HG02943 (cell line): ENCODE measurements around the gene GNB1.

Source experiments
- ATAC-seq: cut with Tn5 transposase; IDR thresholded peaks from one replicate; pipeline ENCODE4 v1.9.1; 2021; ENCODE audit warnings: mild to moderate bottlenecking, low read depth, moderate library complexity; ENCODE audit not compliant: unreplicated experiment

GNB1 gene

GRCh38 chr1:1768249-1768992 lies 122.5 kb downstream of the GNB1 start:
- ATAC-seq: no peak

GRCh38 chr1:1764876-1765470 lies 125.9 kb downstream of the GNB1 start:
- no peak for ATAC-seq

GRCh38 chr1:1763657-1764621 lies 126.9 kb downstream of the GNB1 start:
- no peak for ATAC-seq

GRCh38 chr1:1761504-1762376 lies 129.1 kb downstream of the GNB1 start:
- no peak for ATAC-seq

- no peak for ATAC-seq
Measured at GRCh38 chr1:1760715-1761114, 130.2 kb downstream of the GNB1 start.

- ATAC-seq: no peak
Measured at GRCh38 chr1:1760345-1760650, 130.6 kb downstream of the GNB1 start.

GRCh38 chr1:1759456-1760344 lies 131.2 kb downstream of the GNB1 start:
- no peak for ATAC-seq

GRCh38 chr1:1758692-1759455 lies 132.0 kb downstream of the GNB1 start:
- ATAC-seq: no peak

GRCh38 chr1:1758059-1758621 lies 132.7 kb downstream of the GNB1 start:
- no peak for ATAC-seq

- ATAC-seq: no peak
Measured at GRCh38 chr1:1757422-1758058, 133.3 kb downstream of the GNB1 start.

- no peak for ATAC-seq
Measured at GRCh38 chr1:1756661-1757421, 134.0 kb downstream of the GNB1 start.

GRCh38 chr1:1755852-1756251 lies 135.0 kb downstream of the GNB1 start:
- no peak for ATAC-seq

GRCh38 chr1:1755426-1755825 lies 135.5 kb downstream of the GNB1 start:
- ATAC-seq: no peak

- ATAC-seq: no peak
Measured at GRCh38 chr1:1754051-1754815, 136.7 kb downstream of the GNB1 start.

GRCh38 chr1:1753607-1754005 lies 137.3 kb downstream of the GNB1 start:
- no peak for ATAC-seq
